ENCODE measurements around the gene PALLD. TPM values are rescaled to one million over a fixed set of nuclear protein-coding genes. Genes with fewer than 3 reads are reported as not detected.

Gene PALLD
- total and polyA plus RNA-seq, 7 donors = 40.7 to 1,991 (median 1,233) TPM

DNA sequence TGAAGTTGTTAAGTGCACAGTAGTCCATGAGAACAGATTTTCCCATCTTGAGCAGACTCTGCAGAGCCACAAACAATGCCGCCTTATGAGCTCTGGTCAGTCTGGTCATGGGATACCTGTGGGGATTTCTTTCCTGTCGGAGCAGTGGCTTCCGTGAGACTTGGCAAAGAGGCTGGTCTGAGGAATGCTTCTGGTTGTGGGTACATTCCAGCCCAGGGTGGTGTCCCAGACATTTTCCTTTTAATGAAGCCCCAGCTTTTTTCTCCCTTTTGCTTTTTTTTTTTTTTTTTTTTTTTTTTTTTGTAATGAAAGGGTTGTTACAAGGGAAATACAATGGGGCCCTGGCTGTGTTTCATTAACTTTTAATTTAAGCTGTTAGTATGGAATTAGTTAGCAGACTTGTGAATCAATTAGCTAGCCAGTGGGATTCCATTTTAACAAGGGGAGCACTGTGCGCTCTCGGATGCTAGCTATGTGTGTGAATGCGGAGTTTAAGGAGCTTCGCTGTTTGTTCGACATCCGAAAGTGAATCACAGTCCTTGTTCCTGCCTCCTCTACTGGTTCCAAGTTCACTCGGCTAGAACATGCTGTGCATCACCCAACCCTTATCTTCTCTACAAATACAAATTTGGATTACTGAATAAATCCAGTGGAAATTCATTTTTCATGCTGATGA, 288.1 kb downstream of the PALLD start:
- H3K9me3 ChIP-seq = no peaks in the 10 kb centered on the region
- no peaks in the 10 kb centered on the region for H3K4me1 ChIP-seq
- no peak for TF ChIP-seq POLR2AphosphoS5 (IDR thresholded peaks at IDR 0.05)
- TF ChIP-seq EP300 (IDR thresholded peaks at IDR 0.05) = no peak
- TF ChIP-seq, protein P1, sequence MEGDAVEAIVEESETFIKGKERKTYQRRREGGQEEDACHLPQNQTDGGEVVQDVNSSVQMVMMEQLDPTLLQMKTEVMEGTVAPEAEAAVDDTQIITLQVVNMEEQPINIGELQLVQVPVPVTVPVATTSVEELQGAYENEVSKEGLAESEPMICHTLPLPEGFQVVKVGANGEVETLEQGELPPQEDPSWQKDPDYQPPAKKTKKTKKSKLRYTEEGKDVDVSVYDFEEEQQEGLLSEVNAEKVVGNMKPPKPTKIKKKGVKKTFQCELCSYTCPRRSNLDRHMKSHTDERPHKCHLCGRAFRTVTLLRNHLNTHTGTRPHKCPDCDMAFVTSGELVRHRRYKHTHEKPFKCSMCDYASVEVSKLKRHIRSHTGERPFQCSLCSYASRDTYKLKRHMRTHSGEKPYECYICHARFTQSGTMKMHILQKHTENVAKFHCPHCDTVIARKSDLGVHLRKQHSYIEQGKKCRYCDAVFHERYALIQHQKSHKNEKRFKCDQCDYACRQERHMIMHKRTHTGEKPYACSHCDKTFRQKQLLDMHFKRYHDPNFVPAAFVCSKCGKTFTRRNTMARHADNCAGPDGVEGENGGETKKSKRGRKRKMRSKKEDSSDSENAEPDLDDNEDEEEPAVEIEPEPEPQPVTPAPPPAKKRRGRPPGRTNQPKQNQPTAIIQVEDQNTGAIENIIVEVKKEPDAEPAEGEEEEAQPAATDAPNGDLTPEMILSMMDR (IDR thresholded peaks at IDR 0.05) = no peak
- no peak for TF ChIP-seq POLR2A (IDR thresholded peaks at IDR 0.05)
- no peak for DNase-seq
- WGBS, 2 donors = 87 to 90% methylated on average over 10 of the region's 10 CpGs
- H3K27ac ChIP-seq = no peak overlapping the region
- H3K27me3 ChIP-seq = no peaks in the 10 kb centered on the region
- no peak overlapping the region for H3K4me3 ChIP-seq
- intact Hi-C loops (cut with DNase I) = no loop called here
- H3K36me3 ChIP-seq = no peaks in the 10 kb centered on the region

DNA sequence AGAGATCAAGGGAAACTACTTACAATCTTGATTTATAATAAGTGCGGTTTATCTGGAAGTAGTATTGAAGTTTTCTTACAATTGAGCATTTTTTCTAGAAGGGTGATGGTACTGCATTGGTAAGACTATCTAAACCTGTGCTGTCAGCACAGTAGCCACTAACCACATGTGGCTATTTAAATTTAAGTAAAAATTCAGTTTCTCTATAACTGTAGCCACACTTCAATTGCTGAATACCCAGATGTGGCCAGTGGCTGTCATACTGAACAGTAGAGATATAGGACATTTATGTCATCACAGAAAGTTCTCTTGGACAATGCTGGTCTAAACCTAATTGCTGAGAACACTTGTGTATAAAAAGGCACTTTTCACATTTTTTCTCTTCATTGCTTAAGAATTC, 290.5 kb downstream of the PALLD start:
- intact Hi-C loops (cut with DNase I) = no loop called here
- Histone ChIP-seq H3K27ac (no peak overlapping the region), H3K4me3 (no peak overlapping the region), H3K4me1 (no peaks in the 10 kb centered on the region), H3K27me3 (no peaks in the 10 kb centered on the region), H3K9me3 (no peaks in the 10 kb centered on the region), H3K36me3 (no peaks in the 10 kb centered on the region)
- 36 to 80% methylated on average over 1 of the region's 1 CpG for WGBS, 2 donors
- TF ChIP-seq EP300 (IDR thresholded peaks at IDR 0.05) (no peak), POLR2AphosphoS5 (IDR thresholded peaks at IDR 0.05) (no peak), POLR2A (IDR thresholded peaks at IDR 0.05) (no peak)
- TF ChIP-seq, protein P1 (IDR thresholded peaks at IDR 0.05) = no peak
- no peak for DNase-seq

DNA sequence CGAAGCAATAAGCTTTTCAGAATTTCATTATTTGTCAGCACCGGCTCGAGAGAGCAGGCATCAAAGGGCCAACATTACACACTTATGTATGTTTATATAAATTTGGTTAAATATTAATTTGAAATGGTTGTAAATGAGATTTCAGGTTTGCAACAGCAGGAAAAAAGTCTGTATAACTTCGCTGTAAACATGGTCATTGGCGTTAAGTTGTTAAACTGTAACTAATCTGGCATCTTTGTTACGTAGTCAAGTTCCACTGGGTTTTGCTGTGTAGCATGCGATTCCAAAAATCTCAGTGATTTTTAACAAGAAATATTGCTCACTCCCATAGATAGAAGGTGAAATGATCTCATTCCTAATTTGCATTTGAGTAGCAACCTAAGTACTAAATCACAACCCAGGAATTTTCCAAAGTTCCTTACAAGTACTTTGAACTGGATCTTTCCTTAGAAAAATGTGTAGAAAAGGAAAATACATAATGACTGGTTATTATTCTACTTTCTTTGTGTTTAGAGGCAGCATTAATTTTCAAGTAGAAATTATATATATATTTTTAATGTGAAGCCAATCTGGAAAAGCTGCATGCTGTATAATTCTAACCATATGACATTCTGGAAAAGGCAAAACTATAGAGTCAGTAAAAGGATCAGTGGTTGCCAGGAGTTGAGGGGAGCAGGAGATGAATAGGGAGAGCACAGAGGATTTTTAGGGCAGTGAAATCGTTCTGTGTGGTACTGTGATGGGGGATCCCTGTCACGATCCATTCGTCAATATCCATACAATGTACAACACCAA, 291.1 kb downstream of the PALLD start:
- Histone ChIP-seq H3K4me1 (no peaks in the 10 kb centered on the region), H3K36me3 (no peaks in the 10 kb centered on the region), H3K27me3 (no peaks in the 10 kb centered on the region), H3K27ac (no peak overlapping the region), H3K9me3 (no peaks in the 10 kb centered on the region), H3K4me3 (no peak overlapping the region)
- no peak for DNase-seq
- no peak for TF ChIP-seq EP300 (IDR thresholded peaks at IDR 0.05)
- TF ChIP-seq POLR2A (IDR thresholded peaks at IDR 0.05) = no peak
- TF ChIP-seq, protein P1 (IDR thresholded peaks at IDR 0.05) = no peak
- TF ChIP-seq POLR2AphosphoS5 (IDR thresholded peaks at IDR 0.05) = no peak
- intact Hi-C loops (cut with DNase I) = no loop called here
- WGBS, 2 donors = 32 to 73% methylated on average over 10 of the region's 10 CpGs

DNA sequence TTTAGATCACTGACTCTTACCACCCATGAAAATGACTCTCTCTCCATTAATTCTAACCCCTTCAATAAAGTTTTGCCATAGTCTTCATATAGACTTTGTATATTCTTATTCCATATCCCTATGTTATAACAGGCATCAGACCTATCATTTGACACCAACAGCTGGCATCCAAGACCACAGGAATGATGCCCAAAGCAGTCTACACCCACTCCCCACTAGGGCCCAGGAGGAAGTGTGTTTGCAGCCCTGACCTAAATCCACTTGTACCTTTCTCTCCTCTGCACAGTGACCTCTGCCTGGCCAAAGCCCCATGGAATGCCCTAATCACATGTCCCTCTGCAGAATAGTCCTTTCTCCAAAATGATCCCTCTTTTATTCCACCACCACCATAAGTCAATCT, 294.0 kb downstream of the PALLD start:
- no peaks in the 10 kb centered on the region for H3K36me3 ChIP-seq
- no peak overlapping the region for H3K4me3 ChIP-seq
- peaks cover 0 to under 1% (median 0%) of the 10 kb centered on the region in 4 donors for H3K4me1 ChIP-seq
- DNase-seq = no peak
- no peaks in the 10 kb centered on the region for H3K9me3 ChIP-seq
- intact Hi-C loops (cut with DNase I) = no loop called here
- no peak for TF ChIP-seq EP300 (IDR thresholded peaks at IDR 0.05)
- no peak for TF ChIP-seq POLR2A (IDR thresholded peaks at IDR 0.05)
- TF ChIP-seq, protein P1 (IDR thresholded peaks at IDR 0.05) = no peak
- no peak for TF ChIP-seq POLR2AphosphoS5 (IDR thresholded peaks at IDR 0.05)
- H3K27me3 ChIP-seq = no peaks in the 10 kb centered on the region
- no peak overlapping the region for H3K27ac ChIP-seq

All from sigmoid colon (tissue), 7 donors.